LNCAP (cell line): ENCODE measurements around the gene TOMM40.

ENCODE experiments used
- TF ChIP-seq, protein P1 (sequence below): fragments of 450-650 bp; IDR thresholded peaks from 2 replicates; pipeline ENCODE4 v1.5.1; 2017; ENCODE audit warnings: mild to moderate bottlenecking

Gene TOMM40

GRCh38 chr19:44886141-44886540 is 4.9 kb upstream of the TOMM40 start:
- TF ChIP-seq, protein P1, sequence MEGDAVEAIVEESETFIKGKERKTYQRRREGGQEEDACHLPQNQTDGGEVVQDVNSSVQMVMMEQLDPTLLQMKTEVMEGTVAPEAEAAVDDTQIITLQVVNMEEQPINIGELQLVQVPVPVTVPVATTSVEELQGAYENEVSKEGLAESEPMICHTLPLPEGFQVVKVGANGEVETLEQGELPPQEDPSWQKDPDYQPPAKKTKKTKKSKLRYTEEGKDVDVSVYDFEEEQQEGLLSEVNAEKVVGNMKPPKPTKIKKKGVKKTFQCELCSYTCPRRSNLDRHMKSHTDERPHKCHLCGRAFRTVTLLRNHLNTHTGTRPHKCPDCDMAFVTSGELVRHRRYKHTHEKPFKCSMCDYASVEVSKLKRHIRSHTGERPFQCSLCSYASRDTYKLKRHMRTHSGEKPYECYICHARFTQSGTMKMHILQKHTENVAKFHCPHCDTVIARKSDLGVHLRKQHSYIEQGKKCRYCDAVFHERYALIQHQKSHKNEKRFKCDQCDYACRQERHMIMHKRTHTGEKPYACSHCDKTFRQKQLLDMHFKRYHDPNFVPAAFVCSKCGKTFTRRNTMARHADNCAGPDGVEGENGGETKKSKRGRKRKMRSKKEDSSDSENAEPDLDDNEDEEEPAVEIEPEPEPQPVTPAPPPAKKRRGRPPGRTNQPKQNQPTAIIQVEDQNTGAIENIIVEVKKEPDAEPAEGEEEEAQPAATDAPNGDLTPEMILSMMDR = no peak

DNA sequence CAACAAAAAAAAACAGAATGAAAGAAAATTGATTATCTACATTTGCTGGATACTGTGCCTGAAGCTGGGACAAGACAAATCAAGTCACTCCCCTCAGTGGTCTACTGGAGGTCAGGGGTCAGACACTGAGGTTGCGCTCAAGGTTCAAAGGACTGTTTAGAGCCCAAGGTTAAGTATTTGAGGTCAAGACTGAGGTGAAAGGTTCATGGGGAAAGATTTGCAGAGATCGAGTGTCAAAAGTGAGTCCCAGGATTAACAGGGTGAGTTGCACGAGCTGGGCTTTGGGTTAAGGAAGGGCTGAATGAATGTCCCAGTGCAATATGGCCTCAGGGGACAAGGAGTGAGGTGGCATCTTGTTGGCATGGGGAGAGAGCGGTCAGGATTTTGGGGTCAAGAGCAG is 3.4 kb upstream of the TOMM40 start:
- TF ChIP-seq, protein P1 = no peak

- TF ChIP-seq, protein P1 = no peak
Observed at GRCh38 chr19:44889830-44890365, 1.2 kb upstream of the TOMM40 start.

DNA sequence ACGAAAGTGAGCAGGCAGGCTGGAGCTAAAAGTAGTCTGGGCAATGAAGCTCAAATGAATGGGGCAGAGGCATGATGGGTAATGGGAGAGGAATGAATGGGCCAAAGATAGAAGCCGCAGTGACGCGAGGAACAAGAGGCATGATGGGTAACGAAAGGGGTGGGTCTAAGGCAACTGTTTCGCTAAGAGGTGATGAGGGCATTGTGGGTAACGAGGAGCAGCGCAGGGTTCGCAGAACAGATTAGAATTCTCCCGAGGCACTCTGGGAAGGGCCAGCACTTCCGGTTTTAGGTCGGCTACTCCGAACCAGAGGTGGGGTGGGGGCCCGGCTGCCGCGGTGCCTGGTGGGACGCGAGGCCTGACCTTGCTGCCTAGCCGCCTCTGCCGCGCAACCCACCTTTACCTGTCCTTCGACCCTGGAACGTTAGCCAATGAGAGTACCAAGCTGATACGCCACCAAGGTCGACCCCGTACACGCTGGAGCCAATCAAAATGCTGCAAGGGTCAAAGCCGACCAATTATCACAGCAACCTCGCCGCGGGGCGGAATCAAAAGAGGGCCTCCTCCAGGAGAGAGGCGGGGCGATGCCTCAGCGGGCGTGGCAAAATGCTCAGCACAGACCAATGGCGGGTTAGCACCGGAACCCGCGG is 563 bp upstream of the TOMM40 start:
- TF ChIP-seq, protein P1 = no peak

GRCh38 chr19:44892932-44893331 is 1.9 kb downstream of the TOMM40 start:
- TF ChIP-seq, protein P1 = no peak

DNA sequence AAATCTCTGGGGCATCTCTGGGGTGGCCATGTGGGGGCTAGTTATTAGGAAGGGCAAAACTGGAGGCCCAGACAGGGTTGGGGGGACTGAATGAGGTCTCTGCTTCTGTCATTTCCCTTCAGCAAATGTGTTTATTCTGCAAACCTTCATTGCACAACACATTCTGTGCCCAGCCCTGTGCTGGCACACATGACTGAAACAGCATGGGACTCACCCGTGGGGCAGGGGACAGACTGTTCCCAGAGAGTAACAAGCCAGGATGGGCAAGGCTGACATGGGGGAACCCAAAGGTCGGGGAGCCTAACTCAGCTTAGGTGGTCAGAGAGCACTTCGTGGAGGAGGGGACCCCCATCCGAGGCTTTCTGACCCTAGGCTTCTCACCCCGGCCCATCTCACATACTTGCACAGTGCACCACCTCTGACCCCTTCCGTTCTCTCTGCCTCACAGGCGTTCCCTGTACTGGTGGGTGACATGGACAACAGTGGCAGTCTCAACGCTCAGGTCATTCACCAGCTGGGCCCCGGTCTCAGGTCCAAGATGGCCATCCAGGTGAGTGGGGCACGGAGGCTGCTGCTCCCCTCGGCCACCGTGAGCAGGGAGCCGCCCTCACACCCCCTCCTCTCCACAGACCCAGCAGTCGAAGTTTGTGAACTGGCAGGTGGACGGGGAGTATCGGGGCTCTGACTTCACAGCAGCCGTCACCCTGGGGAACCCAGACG is 2.4 kb downstream of the TOMM40 start:
- TF ChIP-seq, protein P1 = no peak

DNA sequence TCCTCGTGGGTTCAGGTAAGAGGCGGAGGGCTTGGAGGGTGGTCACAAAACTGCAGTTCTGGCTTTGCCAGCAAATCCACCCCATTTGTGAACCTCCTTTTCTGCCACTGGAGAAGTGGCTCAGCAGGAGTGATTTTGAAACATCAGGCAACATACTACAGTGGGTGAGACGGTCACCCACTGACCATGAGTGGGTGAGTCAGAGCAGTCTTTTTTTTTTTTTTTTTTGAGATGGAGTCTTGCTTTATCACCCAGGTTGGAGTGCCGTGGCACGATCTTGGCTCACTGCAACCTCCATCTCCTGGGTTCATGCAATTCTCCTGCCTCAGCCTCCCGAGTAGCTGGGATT is 3.0 kb downstream of the TOMM40 start:
- TF ChIP-seq, protein P1 = no peak
